Eye (tissue), 1 donor: ENCODE data around the gene MTHFR.

ENCODE experiments used
- DNase-seq: peaks from one replicate; pipeline ENCODE4 v3.0.0-alpha.2; 2015

Gene MTHFR

GRCh38 chr1:11805422-11806306, at the start of gene MTHFR, which contains the start of gene CLCN6:
Gene MTHFR (minus strand): TSS chr1:11805964. CDS start chr1:11803116, 2,848 bp downstream.
Gene CLCN6 (plus strand): TSS chr1:11806191. CDS start chr1:11806263, 72 bp downstream.
- peak; percentile 99 for DNase-seq

- no peak for DNase-seq
Measured at GRCh38 chr1:11855430-11855829, 49.7 kb upstream of the MTHFR start.

- no peak for DNase-seq
Measured at GRCh38 chr1:11854519-11854918, 48.8 kb upstream of the MTHFR start.

- no peak for DNase-seq
Measured at GRCh38 chr1:11851180-11851579, 45.4 kb upstream of the MTHFR start.

GRCh38 chr1:11850156-11850555, 44.4 kb upstream of the MTHFR start:
- no peak for DNase-seq

- no peak for DNase-seq
Measured at GRCh38 chr1:11848373-11848700, 42.6 kb upstream of the MTHFR start.

GRCh38 chr1:11847667-11848372, 42.1 kb upstream of the MTHFR start, which contains the start of gene NPPA:
Gene NPPA (minus strand): TSS chr1:11847783. CDS start chr1:11847684, 99 bp downstream.
- peak; percentile 35 for DNase-seq

- peak; percentile 68 for DNase-seq
Measured at GRCh38 chr1:11845641-11846335, 40.0 kb upstream of the MTHFR start.

GRCh38 chr1:11842154-11843041, 36.6 kb upstream of the MTHFR start:
- peak; percentile 59 for DNase-seq

- DNase-seq = no peak
Measured at GRCh38 chr1:11841245-11842153, 35.7 kb upstream of the MTHFR start.

GRCh38 chr1:11839727-11840705, 34.3 kb upstream of the MTHFR start:
- no peak for DNase-seq

GRCh38 chr1:11838349-11839272, 32.8 kb upstream of the MTHFR start:
- peak; percentile 84 for DNase-seq

GRCh38 chr1:11837767-11838348, 32.1 kb upstream of the MTHFR start:
- DNase-seq = no peak

GRCh38 chr1:11836955-11837766, 31.4 kb upstream of the MTHFR start:
- DNase-seq = no peak

- DNase-seq = no peak
Measured at GRCh38 chr1:11835441-11836225, 29.9 kb upstream of the MTHFR start.

GRCh38 chr1:11833900-11834299, 28.1 kb upstream of the MTHFR start:
- no peak for DNase-seq

GRCh38 chr1:11833497-11833896, 27.7 kb upstream of the MTHFR start:
- no peak for DNase-seq
